ENCODE data around the gene ALDOC.

ALDOC gene

GRCh38 chr17:28541439-28541838 lies 35.3 kb downstream of the ALDOC start:
- no peak overlapping the region for H2BK15ac ChIP-seq (ENCODE audit: low read depth, poor library complexity, severe bottlenecking)
- peaks cover 1 to 7% of the 10 kb centered on the region in 2 experiments for H3K36me3 ChIP-seq (ENCODE audit: control insufficient read depth in 1 of 2, insufficient read depth in 2 of 2, low read depth in 1 of 2, low read length in 2 of 2)
- no peak overlapping the region for H3K4me2 ChIP-seq (ENCODE audit: low read length, poor library complexity, severe bottlenecking)
- WGBS, result 93% methylated on average over 4 of the region's 4 CpGs
- H2AK5ac ChIP-seq (ENCODE audit: low read length, severe bottlenecking), result no peak overlapping the region
- H4K91ac ChIP-seq (ENCODE audit: low read length), result no peak overlapping the region
- H3K27ac ChIP-seq (ENCODE audit: low read length, poor library complexity, severe bottlenecking), result no peak overlapping the region
- H3K4ac ChIP-seq (ENCODE audit: low read depth in 1 of 2, low read length in 2 of 2), result no peak overlapping the region
- no peak overlapping the region for H3K9ac ChIP-seq (ENCODE audit: low read length)
- H2BK120ac ChIP-seq (ENCODE audit: low read depth, low read length), result no peak overlapping the region
- H3K79me1 ChIP-seq (replicated peaks; ENCODE audit: low read length, poor library complexity, severe bottlenecking), result no peaks in the 10 kb centered on the region
- no peak overlapping the region for H2BK5ac ChIP-seq (ENCODE audit: low read depth, low read length, poor library complexity, severe bottlenecking)
- no peak overlapping the region for H3K14ac ChIP-seq (ENCODE audit: low read length in 2 of 2)
- no peak overlapping the region for H2AFZ ChIP-seq (ENCODE audit: low read depth, low read length)
- no peak for DNase-seq
- no peak overlapping the region for H2BK12ac ChIP-seq (ENCODE audit: low read length in 2 of 2)
- H3K18ac ChIP-seq (ENCODE audit: low read depth in 1 of 2, low read length in 2 of 2), result no peak overlapping the region
- peaks cover 5 to 25% of the 10 kb centered on the region in 2 experiments for H3K27me3 ChIP-seq (ENCODE audit: control insufficient read depth in 1 of 2, insufficient read depth in 1 of 2, low read length in 2 of 2)
- no peaks in the 10 kb centered on the region for H3K4me1 ChIP-seq (ENCODE audit: control insufficient read depth, insufficient read depth, low read depth, low read length)
- H4K8ac ChIP-seq (ENCODE audit: low read length), result no peak overlapping the region
- no peak overlapping the region for H3K4me3 ChIP-seq (ENCODE audit: insufficient read depth in 1 of 2, low read depth in 1 of 2, low read length in 2 of 2)
- H3K23ac ChIP-seq (ENCODE audit: low read length in 2 of 2), result no peak overlapping the region
- no peaks in the 10 kb centered on the region for H3K9me3 ChIP-seq (ENCODE audit: control insufficient read depth, low read length)

GRCh38 chr17:28540231-28540630 lies 36.5 kb downstream of the ALDOC start:
- Histone ChIP-seq H3K14ac (ENCODE audit: low read length in 2 of 2) (peak overlapping the region in 1 of 2 experiments; percentile 11), H3K9me3 (ENCODE audit: control insufficient read depth, low read length) (no peaks in the 10 kb centered on the region), H2AFZ (ENCODE audit: low read depth, low read length) (no peak overlapping the region), H2BK120ac (ENCODE audit: low read depth, low read length) (no peak overlapping the region), H3K36me3 (ENCODE audit: control insufficient read depth in 1 of 2, insufficient read depth in 2 of 2, low read depth in 1 of 2, low read length in 2 of 2) (no peaks in the 10 kb centered on the region), H2BK12ac (ENCODE audit: low read length in 2 of 2) (no peak overlapping the region), H2AK5ac (ENCODE audit: low read length, severe bottlenecking) (no peak overlapping the region), H3K23ac (ENCODE audit: low read length in 2 of 2) (no peak overlapping the region), H3K27ac (ENCODE audit: low read length, poor library complexity, severe bottlenecking) (no peak overlapping the region), H3K4me2 (ENCODE audit: low read length, poor library complexity, severe bottlenecking) (no peak overlapping the region), H3K4me1 (ENCODE audit: control insufficient read depth, insufficient read depth, low read depth, low read length) (no peaks in the 10 kb centered on the region), H3K4me3 (ENCODE audit: insufficient read depth in 1 of 2, low read depth in 1 of 2, low read length in 2 of 2) (no peak overlapping the region), H3K18ac (ENCODE audit: low read depth in 1 of 2, low read length in 2 of 2) (no peak overlapping the region), H3K27me3 (ENCODE audit: control insufficient read depth in 1 of 2, insufficient read depth in 1 of 2, low read length in 2 of 2) (peaks cover 5 to 31% of the 10 kb centered on the region in 2 experiments), H3K9ac (ENCODE audit: low read length) (no peak overlapping the region), H4K91ac (ENCODE audit: low read length) (no peak overlapping the region), H4K8ac (ENCODE audit: low read length) (no peak overlapping the region), H2BK15ac (ENCODE audit: low read depth, poor library complexity, severe bottlenecking) (no peak overlapping the region), H2BK5ac (ENCODE audit: low read depth, low read length, poor library complexity, severe bottlenecking) (no peak overlapping the region), H3K4ac (ENCODE audit: low read depth in 1 of 2, low read length in 2 of 2) (no peak overlapping the region), H3K79me1 (replicated peaks; ENCODE audit: low read length, poor library complexity, severe bottlenecking) (no peaks in the 10 kb centered on the region)
- 90% methylated on average over 3 of the region's 4 CpGs for WGBS
- DNase-seq, result no peak

GRCh38 chr17:28538296-28538895 lies 38.3 kb downstream of the ALDOC start:
- H2BK5ac ChIP-seq (ENCODE audit: low read depth, low read length, poor library complexity, severe bottlenecking), result no peak overlapping the region
- H2BK12ac ChIP-seq (ENCODE audit: low read length in 2 of 2), result no peak overlapping the region
- peaks cover 14 to 35% of the 10 kb centered on the region in 2 experiments for H3K27me3 ChIP-seq (ENCODE audit: control insufficient read depth in 1 of 2, insufficient read depth in 1 of 2, low read length in 2 of 2)
- no peak overlapping the region for H3K27ac ChIP-seq (ENCODE audit: low read length, poor library complexity, severe bottlenecking)
- H3K4ac ChIP-seq (ENCODE audit: low read depth in 1 of 2, low read length in 2 of 2), result no peak overlapping the region
- no peak overlapping the region for H2AFZ ChIP-seq (ENCODE audit: low read depth, low read length)
- H3K9ac ChIP-seq (ENCODE audit: low read length), result no peak overlapping the region
- H3K4me2 ChIP-seq (ENCODE audit: low read length, poor library complexity, severe bottlenecking), result no peak overlapping the region
- H3K79me1 ChIP-seq (replicated peaks; ENCODE audit: low read length, poor library complexity, severe bottlenecking), result no peaks in the 10 kb centered on the region
- no peak overlapping the region for H3K18ac ChIP-seq (ENCODE audit: low read depth in 1 of 2, low read length in 2 of 2)
- no peaks in the 10 kb centered on the region for H3K4me1 ChIP-seq (ENCODE audit: control insufficient read depth, insufficient read depth, low read depth, low read length)
- H3K23ac ChIP-seq (ENCODE audit: low read length in 2 of 2), result no peak overlapping the region
- H3K4me3 ChIP-seq (ENCODE audit: insufficient read depth in 1 of 2, low read depth in 1 of 2, low read length in 2 of 2), result no peak overlapping the region
- no peaks in the 10 kb centered on the region for H3K9me3 ChIP-seq (ENCODE audit: control insufficient read depth, low read length)
- H4K91ac ChIP-seq (ENCODE audit: low read length), result no peak overlapping the region
- no peak overlapping the region for H2BK15ac ChIP-seq (ENCODE audit: low read depth, poor library complexity, severe bottlenecking)
- WGBS, result 90% methylated on average over 14 of the region's 14 CpGs
- H2AK5ac ChIP-seq (ENCODE audit: low read length, severe bottlenecking), result no peak overlapping the region
- no peak overlapping the region for H4K8ac ChIP-seq (ENCODE audit: low read length)
- DNase-seq, result no peak
- H3K36me3 ChIP-seq (ENCODE audit: control insufficient read depth in 1 of 2, insufficient read depth in 2 of 2, low read depth in 1 of 2, low read length in 2 of 2), result no peaks in the 10 kb centered on the region
- no peak overlapping the region for H2BK120ac ChIP-seq (ENCODE audit: low read depth, low read length)
- no peak overlapping the region for H3K14ac ChIP-seq (ENCODE audit: low read length in 2 of 2)

- Histone ChIP-seq H4K8ac (ENCODE audit: low read length) (no peak overlapping the region), H2BK5ac (ENCODE audit: low read depth, low read length, poor library complexity, severe bottlenecking) (no peak overlapping the region)
Observed at GRCh38 chr17:28537219-28537610, 39.5 kb downstream of the ALDOC start.

More at GRCh38 chr17:28537219-28537610, 39.5 kb downstream of the ALDOC start:
- Histone ChIP-seq H3K4ac (ENCODE audit: low read depth in 1 of 2, low read length in 2 of 2) (no peak overlapping the region), H2BK120ac (ENCODE audit: low read depth, low read length) (no peak overlapping the region), H3K9ac (ENCODE audit: low read length) (no peak overlapping the region), H3K27ac (ENCODE audit: low read length, poor library complexity, severe bottlenecking) (no peak overlapping the region), H3K4me2 (ENCODE audit: low read length, poor library complexity, severe bottlenecking) (no peak overlapping the region), H2AFZ (ENCODE audit: low read depth, low read length) (no peak overlapping the region), H3K9me3 (ENCODE audit: control insufficient read depth, low read length) (no peaks in the 10 kb centered on the region), H3K14ac (ENCODE audit: low read length in 2 of 2) (no peak overlapping the region), H3K4me3 (ENCODE audit: insufficient read depth in 1 of 2, low read depth in 1 of 2, low read length in 2 of 2) (no peak overlapping the region), H3K27me3 (ENCODE audit: control insufficient read depth in 1 of 2, insufficient read depth in 1 of 2, low read length in 2 of 2) (peaks cover 21 to 35% of the 10 kb centered on the region in 2 experiments), H3K4me1 (ENCODE audit: control insufficient read depth, insufficient read depth, low read depth, low read length) (no peaks in the 10 kb centered on the region), H3K18ac (ENCODE audit: low read depth in 1 of 2, low read length in 2 of 2) (no peak overlapping the region), H4K91ac (ENCODE audit: low read length) (no peak overlapping the region), H2AK5ac (ENCODE audit: low read length, severe bottlenecking) (no peak overlapping the region), H3K23ac (ENCODE audit: low read length in 2 of 2) (peak overlapping the region in 1 of 2 experiments; percentile 17), H3K36me3 (ENCODE audit: control insufficient read depth in 1 of 2, insufficient read depth in 2 of 2, low read depth in 1 of 2, low read length in 2 of 2) (no peaks in the 10 kb centered on the region), H3K79me1 (replicated peaks; ENCODE audit: low read length, poor library complexity, severe bottlenecking) (no peaks in the 10 kb centered on the region), H2BK12ac (ENCODE audit: low read length in 2 of 2) (no peak overlapping the region), H2BK15ac (ENCODE audit: low read depth, poor library complexity, severe bottlenecking) (no peak overlapping the region)
- no peak for DNase-seq
- WGBS, result 79% methylated on average over 12 of the region's 12 CpGs
